K562 (cell line): Measurements from ENCODE around the gene ZNF451. TPM values are rescaled to one million over a fixed set of nuclear protein-coding genes. Genes with fewer than 3 reads are reported as not detected.

Experiments used
- CHCHD3 ChIP-seq: fragments of 250-450 bp; sonication (Bioruptor Pico); IDR thresholded peaks from 2 replicates; pipeline ENCODE4 v2.1.2; 2022; ENCODE audit warnings: mild to moderate bottlenecking
- EP300 ChIP-seq: IDR thresholded peaks from 2 replicates; pipeline ENCODE4 v1.6.1; 2012; ENCODE audit warnings: low read length, improper control_type of control experiment
- ETS2 ChIP-seq: IDR thresholded peaks from 2 replicates; pipeline ENCODE4 v1.6.1; 2016; ENCODE audit warnings: borderline replicate concordance, missing genetic modification characterization, mild to moderate bottlenecking, moderate library complexity, missing compliant biosample characterization; ENCODE audit not compliant: poor library complexity, severe bottlenecking
- FOXJ2 ChIP-seq: fragments of 200-800 bp; sonication (Bioruptor generic); IDR thresholded peaks from 2 replicates; pipeline ENCODE4 v1.6.1; 2016; ENCODE audit warnings: missing genetic modification characterization, missing compliant biosample characterization
- FOXK2 ChIP-seq, 2 experiments: fragments of 450-650 bp; IDR thresholded peaks in 1 of 2; conservative IDR thresholded peaks in 1 of 2; 2 replicates each; pipeline ENCODE4 v1.6.1; 2016; ENCODE audit warnings: low read depth in 2 of 2, mild to moderate bottlenecking in 1 of 2
- HNRNPH1 ChIP-seq: fragments of 200-400 bp; formaldehyde crosslinking; optimal IDR thresholded peaks from 2 replicates; pipeline ENCODE3; 2017; ENCODE audit warnings: low read depth, mild to moderate bottlenecking, low read length, moderate library complexity
- MED1 ChIP-seq: sonication (generic); formaldehyde crosslinking; IDR thresholded peaks from 2 replicates; pipeline ENCODE4 v1.8.1; 2023; ENCODE audit warnings: missing genetic modification reagents, borderline replicate concordance
- MYNN ChIP-seq, 2 experiments: sonication (generic); formaldehyde crosslinking in 1 of 2; IDR thresholded peaks; 2 replicates each; pipeline versions ENCODE4 v1.5.0 to v1.6.1; 2016 to 2020; ENCODE audit warnings: antibody characterized with exemption in 1 of 2, missing genetic modification reagents in 1 of 2
- NEUROD1 ChIP-seq: fragments of 150-350 bp; IDR thresholded peaks from 2 replicates; pipeline ENCODE4 v1.6.1; 2014; ENCODE audit warnings: borderline replicate concordance, low read length, low read depth; ENCODE audit not compliant: partially characterized antibody
- TAF1 ChIP-seq: IDR thresholded peaks from 2 replicates; pipeline ENCODE4 v1.6.1; 2011; ENCODE audit warnings: mild to moderate bottlenecking, low read length, moderate library complexity; ENCODE audit not compliant: insufficient read depth, control insufficient read depth, severe bottlenecking; ENCODE audit errors: extremely low read depth
- ZFP30 ChIP-seq: fragments of 250-450 bp; sonication (Bioruptor Pico); IDR thresholded peaks from 2 replicates; pipeline ENCODE4 v1.8.0; 2022; ENCODE audit warnings: moderate library complexity, mild to moderate bottlenecking, inconsistent platforms, borderline replicate concordance
- polyA plus RNA-seq, 8 experiments: library from polyadenylated mRNA; depleted of rRNA in 4 of 8; stranded (reverse) in 5 of 8; unstranded in 3 of 8; fragments of >200 nt; fragmentation: Nextera tagmentation in 2 of 8; fragmentation: Illumina TruSeq in 1 of 8; extraction: Ambion mirVana in 2 of 8; extraction: Trizol in 1 of 8; gene quantifications; 2 replicates each; pipeline versions ENCODE4 v1.2.1 to v1.2.3, GENCODE V29; 2011 to 2014; ENCODE audit warnings: inconsistent platforms in 1 of 8, missing spikeins in 1 of 8
- total RNA-seq, 7 experiments: library from RNA; depleted of rRNA in 6 of 7; stranded (reverse); fragments of >200 nt in 6 of 7; fragmentation: Illumina TruSeq in 2 of 7; extraction: Trizol in 2 of 7; gene quantifications; 2 replicates each; pipeline versions ENCODE4 v1.2.1 to v1.2.3, GENCODE V29; 2011 to 2021; ENCODE audit warnings: low replicate concordance in 1 of 7
- TF ChIP-seq, protein P1 (sequence below): sonication (generic); formaldehyde crosslinking; IDR thresholded peaks from 2 replicates; pipeline ENCODE4 v1.8.1; 2022; ENCODE audit warnings: missing genetic modification reagents
- TF ChIP-seq, protein P2 (sequence below): sonication (generic); formaldehyde crosslinking; IDR thresholded peaks from 2 replicates; pipeline ENCODE4 v1.8.0; 2022; ENCODE audit warnings: missing genetic modification reagents, mild to moderate bottlenecking, borderline replicate concordance
- TF ChIP-seq, protein P3 (sequence below): fragments of 450-650 bp; IDR thresholded peaks from 2 replicates; pipeline ENCODE4 v1.6.1; 2016
- TF ChIP-seq, protein P4 (sequence below): sonication (generic); formaldehyde crosslinking; IDR thresholded peaks from 2 replicates; pipeline ENCODE4 v1.8.1; 2023; ENCODE audit warnings: mild to moderate bottlenecking, missing genetic modification reagents
- TF ChIP-seq, protein P5 (sequence below): sonication (generic); formaldehyde crosslinking; IDR thresholded peaks from 2 replicates; pipeline ENCODE4 v1.5.0; 2020; ENCODE audit warnings: missing genetic modification reagents
- TF ChIP-seq, protein P6 (sequence below): fragments of 250-450 bp; sonication (Bioruptor Pico); IDR thresholded peaks from 2 replicates; pipeline ENCODE4 v1.5.0; 2020; ENCODE audit warnings: mild to moderate bottlenecking

ZNF451 gene
- total and polyA plus RNA-seq, 9 of the 15 experiments (the other 6 are each of a cell fraction or from before 2014, with no cell fraction given) = 16.1 to 74.3 (median 38.3) TPM

DNA sequence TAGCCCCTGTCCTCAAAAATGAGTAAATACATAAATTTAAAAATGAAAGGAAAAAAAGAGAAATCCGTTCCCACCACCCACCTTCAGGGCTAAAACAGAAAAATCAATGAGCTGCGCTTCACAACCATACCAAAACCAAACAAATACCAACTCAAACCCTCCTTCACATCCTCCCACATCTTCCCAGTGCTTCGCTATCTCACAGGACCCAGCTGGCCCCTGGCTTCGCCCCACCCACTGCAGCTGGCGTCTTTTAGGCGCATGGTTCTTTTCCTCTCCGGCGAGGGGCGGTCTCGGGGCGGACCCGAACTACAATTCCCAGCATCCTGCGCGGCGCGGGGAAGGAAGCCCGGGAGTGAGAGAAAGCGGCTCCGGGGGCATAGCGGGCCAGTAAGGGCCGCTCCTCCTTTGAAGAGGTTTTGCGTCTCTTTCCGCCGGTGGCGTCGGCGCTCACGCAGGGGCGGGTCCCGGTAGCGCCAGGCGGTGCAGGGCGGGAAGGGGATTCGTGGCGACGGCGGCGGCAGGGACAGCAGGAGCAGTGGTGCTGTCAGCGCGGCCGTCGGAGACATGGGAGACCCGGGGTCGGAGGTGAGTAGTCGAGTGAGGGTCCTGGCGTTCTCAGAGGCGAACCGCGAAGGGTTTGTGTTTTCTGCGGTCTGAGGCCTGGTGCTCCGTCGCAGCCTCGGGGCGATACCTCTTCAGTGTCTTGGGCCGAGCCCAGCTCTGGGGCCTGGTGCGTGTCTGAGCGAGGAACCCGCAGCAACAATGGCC is at the start of gene ZNF451 (continued):
- TF ChIP-seq, protein P1, sequence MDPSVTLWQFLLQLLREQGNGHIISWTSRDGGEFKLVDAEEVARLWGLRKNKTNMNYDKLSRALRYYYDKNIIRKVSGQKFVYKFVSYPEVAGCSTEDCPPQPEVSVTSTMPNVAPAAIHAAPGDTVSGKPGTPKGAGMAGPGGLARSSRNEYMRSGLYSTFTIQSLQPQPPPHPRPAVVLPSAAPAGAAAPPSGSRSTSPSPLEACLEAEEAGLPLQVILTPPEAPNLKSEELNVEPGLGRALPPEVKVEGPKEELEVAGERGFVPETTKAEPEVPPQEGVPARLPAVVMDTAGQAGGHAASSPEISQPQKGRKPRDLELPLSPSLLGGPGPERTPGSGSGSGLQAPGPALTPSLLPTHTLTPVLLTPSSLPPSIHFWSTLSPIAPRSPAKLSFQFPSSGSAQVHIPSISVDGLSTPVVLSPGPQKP (CRISPR knock-in tag) = no peak
- TF ChIP-seq ETS2 (tag) (no peak), NEUROD1 (peak; percentile 74), CHCHD3 (no peak), FOXK2 (conservative IDR thresholded peaks at IDR 0.05 in 1 of 2, IDR thresholded peaks at IDR 0.05 in 1 of 2; ENCODE audit: low read depth in 2 of 2) (peak; percentile 54 to 82; a peak in 3 of 4 replicates), MYNN (IDR thresholded peaks at IDR 0.05) (0 out of 2 replicates have a peak, but pooled peaks have one; percentile 58), MYNN (CRISPR knock-in tag; IDR thresholded peaks at IDR 0.05) (no peak), HNRNPH1 (no peak), MED1 (CRISPR knock-in tag) (no peak), TAF1 (peak; percentile 84), EP300 (peak; percentile 86), ZFP30 (no peak), FOXJ2 (tag) (no peak)
- TF ChIP-seq, protein P2, sequence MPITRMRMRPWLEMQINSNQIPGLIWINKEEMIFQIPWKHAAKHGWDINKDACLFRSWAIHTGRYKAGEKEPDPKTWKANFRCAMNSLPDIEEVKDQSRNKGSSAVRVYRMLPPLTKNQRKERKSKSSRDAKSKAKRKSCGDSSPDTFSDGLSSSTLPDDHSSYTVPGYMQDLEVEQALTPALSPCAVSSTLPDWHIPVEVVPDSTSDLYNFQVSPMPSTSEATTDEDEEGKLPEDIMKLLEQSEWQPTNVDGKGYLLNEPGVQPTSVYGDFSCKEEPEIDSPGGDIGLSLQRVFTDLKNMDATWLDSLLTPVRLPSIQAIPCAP = no peak
- TF ChIP-seq, protein P3, sequence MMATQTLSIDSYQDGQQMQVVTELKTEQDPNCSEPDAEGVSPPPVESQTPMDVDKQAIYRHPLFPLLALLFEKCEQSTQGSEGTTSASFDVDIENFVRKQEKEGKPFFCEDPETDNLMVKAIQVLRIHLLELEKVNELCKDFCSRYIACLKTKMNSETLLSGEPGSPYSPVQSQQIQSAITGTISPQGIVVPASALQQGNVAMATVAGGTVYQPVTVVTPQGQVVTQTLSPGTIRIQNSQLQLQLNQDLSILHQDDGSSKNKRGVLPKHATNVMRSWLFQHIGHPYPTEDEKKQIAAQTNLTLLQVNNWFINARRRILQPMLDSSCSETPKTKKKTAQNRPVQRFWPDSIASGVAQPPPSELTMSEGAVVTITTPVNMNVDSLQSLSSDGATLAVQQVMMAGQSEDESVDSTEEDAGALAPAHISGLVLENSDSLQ = peak; percentile 35; the same call in 1 of the 2 replicates
- TF ChIP-seq, protein P4, sequence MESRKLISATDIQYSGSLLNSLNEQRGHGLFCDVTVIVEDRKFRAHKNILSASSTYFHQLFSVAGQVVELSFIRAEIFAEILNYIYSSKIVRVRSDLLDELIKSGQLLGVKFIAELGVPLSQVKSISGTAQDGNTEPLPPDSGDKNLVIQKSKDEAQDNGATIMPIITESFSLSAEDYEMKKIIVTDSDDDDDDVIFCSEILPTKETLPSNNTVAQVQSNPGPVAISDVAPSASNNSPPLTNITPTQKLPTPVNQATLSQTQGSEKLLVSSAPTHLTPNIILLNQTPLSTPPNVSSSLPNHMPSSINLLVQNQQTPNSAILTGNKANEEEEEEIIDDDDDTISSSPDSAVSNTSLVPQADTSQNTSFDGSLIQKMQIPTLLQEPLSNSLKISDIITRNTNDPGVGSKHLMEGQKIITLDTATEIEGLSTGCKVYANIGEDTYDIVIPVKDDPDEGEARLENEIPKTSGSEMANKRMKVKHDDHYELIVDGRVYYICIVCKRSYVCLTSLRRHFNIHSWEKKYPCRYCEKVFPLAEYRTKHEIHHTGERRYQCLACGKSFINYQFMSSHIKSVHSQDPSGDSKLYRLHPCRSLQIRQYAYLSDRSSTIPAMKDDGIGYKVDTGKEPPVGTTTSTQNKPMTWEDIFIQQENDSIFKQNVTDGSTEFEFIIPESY (CRISPR knock-in tag) = no peak
- TF ChIP-seq, protein P5, sequence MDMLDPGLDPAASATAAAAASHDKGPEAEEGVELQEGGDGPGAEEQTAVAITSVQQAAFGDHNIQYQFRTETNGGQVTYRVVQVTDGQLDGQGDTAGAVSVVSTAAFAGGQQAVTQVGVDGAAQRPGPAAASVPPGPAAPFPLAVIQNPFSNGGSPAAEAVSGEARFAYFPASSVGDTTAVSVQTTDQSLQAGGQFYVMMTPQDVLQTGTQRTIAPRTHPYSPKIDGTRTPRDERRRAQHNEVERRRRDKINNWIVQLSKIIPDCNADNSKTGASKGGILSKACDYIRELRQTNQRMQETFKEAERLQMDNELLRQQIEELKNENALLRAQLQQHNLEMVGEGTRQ (CRISPR knock-in tag) = no peak
- TF ChIP-seq, protein P6, sequence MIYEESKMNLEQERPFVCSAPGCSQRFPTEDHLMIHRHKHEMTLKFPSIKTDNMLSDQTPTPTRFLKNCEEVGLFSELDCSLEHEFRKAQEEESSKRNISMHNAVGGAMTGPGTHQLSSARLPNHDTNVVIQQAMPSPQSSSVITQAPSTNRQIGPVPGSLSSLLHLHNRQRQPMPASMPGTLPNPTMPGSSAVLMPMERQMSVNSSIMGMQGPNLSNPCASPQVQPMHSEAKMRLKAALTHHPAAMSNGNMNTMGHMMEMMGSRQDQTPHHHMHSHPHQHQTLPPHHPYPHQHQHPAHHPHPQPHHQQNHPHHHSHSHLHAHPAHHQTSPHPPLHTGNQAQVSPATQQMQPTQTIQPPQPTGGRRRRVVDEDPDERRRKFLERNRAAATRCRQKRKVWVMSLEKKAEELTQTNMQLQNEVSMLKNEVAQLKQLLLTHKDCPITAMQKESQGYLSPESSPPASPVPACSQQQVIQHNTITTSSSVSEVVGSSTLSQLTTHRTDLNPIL (CRISPR knock-in tag) = no peak
